ENCODE results near the gene PHACTR4. TPM values are rescaled to one million over a fixed set of nuclear protein-coding genes. Genes with fewer than 3 reads are reported as not detected.
"Not testable (repeated sequence)": the region's sequence is repeated elsewhere in the genome, so short reads cannot be mapped to it uniquely, and the experiment has no call there.

Gene PHACTR4
- total RNA-seq, 1 experiment from 2014 or later = 5.4 TPM

GRCh38 chr1:28364888-28365287 lies 4.7 kb upstream of the PHACTR4 start:
- no peak for DNase-seq (ENCODE audit: low read depth, low spot score)
- in situ Hi-C loops (cut with HindIII; ENCODE audit: low pct_unique_long_range_greater_than_20kb, low sequenced_read_pairs) = no loop called here

DNA sequence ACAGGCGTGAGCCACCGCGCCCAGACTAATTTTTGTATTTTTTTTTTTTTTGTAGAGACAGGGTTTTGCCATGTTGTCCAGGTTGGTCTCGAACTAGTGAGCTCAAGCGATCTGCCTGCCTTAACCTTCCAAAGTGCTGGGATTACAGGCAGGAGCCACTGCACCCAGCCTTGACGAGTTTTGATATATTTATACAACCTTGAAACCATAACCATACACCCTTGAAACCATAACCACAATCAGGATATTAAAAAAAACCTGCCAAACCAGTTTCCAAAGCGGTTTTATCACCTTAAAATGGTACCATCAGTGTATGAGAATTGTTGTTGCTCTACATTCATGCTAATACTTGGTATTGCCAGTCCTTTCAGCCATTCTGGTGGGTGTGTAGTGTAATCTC lies 3.7 kb upstream of the PHACTR4 start:
- in situ Hi-C loops (cut with HindIII; ENCODE audit: low pct_unique_long_range_greater_than_20kb, low sequenced_read_pairs) = no loop called here
- no peak for DNase-seq (ENCODE audit: low read depth, low spot score)

GRCh38 chr1:28368608-28369007 lies 932 bp upstream of the PHACTR4 start:
- in situ Hi-C loops (cut with HindIII; ENCODE audit: low pct_unique_long_range_greater_than_20kb, low sequenced_read_pairs) = not testable (repeated sequence)

GRCh38 chr1:28370239-28371009 lies 884 bp downstream of the PHACTR4 start:
- DNase-seq (ENCODE audit: low read depth, low spot score) = peak; percentile 44
- in situ Hi-C loops (cut with HindIII; ENCODE audit: low pct_unique_long_range_greater_than_20kb, low sequenced_read_pairs) = no loop called here

More at GRCh38 chr1:28368608-28369007, 932 bp upstream of the PHACTR4 start:
- not testable (repeated sequence) for DNase-seq (ENCODE audit: low read depth, low spot score)

DNA sequence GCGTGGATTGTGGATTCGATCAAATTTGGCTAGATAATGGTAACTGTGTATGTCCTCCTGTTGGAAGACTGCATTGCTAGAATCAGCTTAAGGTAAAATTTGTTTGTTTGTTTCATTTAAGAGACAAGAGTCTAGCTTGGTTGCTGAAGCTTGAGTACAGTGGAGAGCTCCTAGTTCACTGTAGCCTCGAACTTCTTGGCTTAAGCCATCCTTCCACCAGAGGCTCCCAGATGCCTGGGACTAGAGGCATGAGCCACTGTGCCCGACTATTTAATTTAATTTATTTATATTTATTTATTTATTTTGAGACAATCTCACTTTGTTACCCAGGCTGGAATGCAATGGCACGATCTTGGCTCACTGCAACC lies 1.5 kb downstream of the PHACTR4 start:
- in situ Hi-C loops (cut with HindIII; ENCODE audit: low pct_unique_long_range_greater_than_20kb, low sequenced_read_pairs) = no loop called here
- DNase-seq (ENCODE audit: low read depth, low spot score) = no peak

DNA sequence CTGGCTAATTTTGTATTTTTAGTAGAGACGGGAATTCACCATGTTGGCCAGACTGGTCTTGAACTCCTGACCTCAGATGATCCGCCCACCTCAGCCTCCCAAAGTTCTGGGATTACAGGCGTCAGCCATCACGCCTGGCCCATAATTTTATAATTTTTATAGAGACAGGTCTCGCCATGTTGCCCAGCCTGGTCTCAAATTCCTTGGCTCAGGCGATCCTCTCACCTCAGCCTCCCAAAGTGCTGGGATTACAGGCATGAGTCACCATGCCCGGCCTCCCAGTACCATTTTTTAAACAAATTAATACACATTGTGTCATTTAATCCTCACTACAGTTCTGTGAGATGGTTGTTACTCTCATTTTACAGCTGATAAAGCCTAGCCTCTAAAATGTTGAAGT lies 3.9 kb downstream of the PHACTR4 start:
- not testable (repeated sequence) for DNase-seq (ENCODE audit: low read depth, low spot score)

DNA sequence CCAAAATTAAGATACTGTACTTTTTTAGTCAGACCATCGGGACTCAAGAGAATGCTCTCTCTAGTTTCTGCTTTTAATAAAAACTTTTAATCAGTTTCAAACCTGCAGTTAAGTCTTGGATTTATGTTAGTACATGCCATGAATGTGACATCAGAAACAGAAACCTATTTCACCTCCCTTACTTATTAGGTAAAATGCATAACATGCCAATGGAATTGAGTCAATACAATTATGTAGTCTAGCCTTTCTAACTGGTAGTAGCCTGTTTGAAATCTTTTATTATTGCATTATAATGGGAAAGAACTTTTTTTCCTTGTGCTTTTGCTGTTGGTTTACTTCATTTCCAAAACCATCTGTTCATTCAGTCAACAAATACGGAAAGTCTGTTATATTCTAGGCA lies 4.8 kb downstream of the PHACTR4 start:
- in situ Hi-C loops (cut with HindIII; ENCODE audit: low pct_unique_long_range_greater_than_20kb, low sequenced_read_pairs) = no loop called here
- no peak for DNase-seq (ENCODE audit: low read depth, low spot score)

More for the DNA sequence above, 3.9 kb downstream of the PHACTR4 start:
- in situ Hi-C loops (cut with HindIII; ENCODE audit: low pct_unique_long_range_greater_than_20kb, low sequenced_read_pairs) = not testable (repeated sequence)

- in situ Hi-C loops (cut with HindIII; ENCODE audit: low pct_unique_long_range_greater_than_20kb, low sequenced_read_pairs); DNase-seq (ENCODE audit: low read depth, low spot score): not testable (repeated sequence)
Observed at GRCh38 chr1:28375598-28375997, 6.1 kb downstream of the PHACTR4 start.

GRCh38 chr1:28376195-28376594 lies 6.7 kb downstream of the PHACTR4 start:
- in situ Hi-C loops (cut with HindIII; ENCODE audit: low pct_unique_long_range_greater_than_20kb, low sequenced_read_pairs); DNase-seq (ENCODE audit: low read depth, low spot score): not testable (repeated sequence)

DNA sequence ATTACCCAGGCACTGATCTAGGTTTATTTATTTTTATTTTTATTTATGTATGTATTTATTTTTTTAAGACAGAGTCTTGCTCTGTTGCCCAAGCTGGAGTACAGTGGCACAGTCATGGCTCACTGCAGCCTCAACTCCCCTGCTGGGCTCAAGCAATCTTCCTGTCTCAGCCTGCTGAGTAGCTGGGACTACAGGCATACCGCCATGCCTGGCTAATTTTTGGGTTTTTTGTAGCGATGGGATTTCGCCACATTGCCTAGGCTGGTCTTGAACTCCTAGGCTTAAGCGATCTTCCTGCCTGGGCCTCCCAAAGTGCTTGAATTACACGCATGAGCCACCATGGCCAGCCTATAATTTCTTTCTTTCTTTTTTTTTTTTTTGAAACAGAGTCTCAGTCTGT lies 9.4 kb downstream of the PHACTR4 start:
- in situ Hi-C loops (cut with HindIII; ENCODE audit: low pct_unique_long_range_greater_than_20kb, low sequenced_read_pairs) = no loop called here
- DNase-seq (ENCODE audit: low read depth, low spot score) = no peak

GRCh38 chr1:28380394-28380793 lies 10.9 kb downstream of the PHACTR4 start:
- in situ Hi-C loops (cut with HindIII; ENCODE audit: low pct_unique_long_range_greater_than_20kb, low sequenced_read_pairs) = no loop called here
- DNase-seq (ENCODE audit: low read depth, low spot score) = no peak

- DNase-seq (ENCODE audit: low read depth, low spot score); in situ Hi-C loops (cut with HindIII; ENCODE audit: low pct_unique_long_range_greater_than_20kb, low sequenced_read_pairs): not testable (repeated sequence)
Observed at GRCh38 chr1:28383785-28384184, 14.2 kb downstream of the PHACTR4 start.

DNA sequence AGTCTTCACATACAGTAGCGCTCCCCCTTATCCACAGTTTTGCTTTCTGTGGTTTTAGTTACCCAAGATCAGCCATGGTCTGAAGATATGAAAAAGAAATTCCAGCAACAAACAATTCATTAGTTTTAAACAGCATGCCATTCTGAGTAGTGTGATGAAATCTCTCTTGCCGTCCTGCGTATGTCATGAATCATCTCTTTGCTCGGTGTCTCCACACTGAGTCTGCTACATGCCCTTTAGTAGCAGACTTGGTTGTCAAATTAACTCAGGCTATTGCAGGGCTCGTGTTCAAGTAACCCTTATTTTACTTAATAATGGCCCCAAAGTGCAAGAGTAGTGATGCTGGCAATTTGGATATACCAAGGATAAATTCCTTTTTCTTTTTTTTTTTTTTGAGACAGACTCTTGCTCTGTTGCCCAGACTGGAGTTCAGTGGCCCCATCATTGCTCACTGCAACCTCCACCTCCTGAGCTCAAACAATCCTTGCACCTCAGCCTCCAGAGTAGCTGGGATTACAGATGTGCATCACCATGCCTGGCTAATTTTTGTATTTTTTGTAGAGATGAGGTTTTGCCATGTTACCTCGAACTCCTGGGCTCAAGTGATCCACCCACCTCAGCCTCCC lies 22.6 kb downstream of the PHACTR4 start:
- in situ Hi-C loops (cut with HindIII; ENCODE audit: low pct_unique_long_range_greater_than_20kb, low sequenced_read_pairs) = no loop called here
- peak; percentile 66 for DNase-seq (ENCODE audit: low read depth, low spot score)

- in situ Hi-C loops (cut with HindIII; ENCODE audit: low pct_unique_long_range_greater_than_20kb, low sequenced_read_pairs) = no loop called here
Observed at GRCh38 chr1:28394136-28394535, 24.6 kb downstream of the PHACTR4 start.

DNA sequence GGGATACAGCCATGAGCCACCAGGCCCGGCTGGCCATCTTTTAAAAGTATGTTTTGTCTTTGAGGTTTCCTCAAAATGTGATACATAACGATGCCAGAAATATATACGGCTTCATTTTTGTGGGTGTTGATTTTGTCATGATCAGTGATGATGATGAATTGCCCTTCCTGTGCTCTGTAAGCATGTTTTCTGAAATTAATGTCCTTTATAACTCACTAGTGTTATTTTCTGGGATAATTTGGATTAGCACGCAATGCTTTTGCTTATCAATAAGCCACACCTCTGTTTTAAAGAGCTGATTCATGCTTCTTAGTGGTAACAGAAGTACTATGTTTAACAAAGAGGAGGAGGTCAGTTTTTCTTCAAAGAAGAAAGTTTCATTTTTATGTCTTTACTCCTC lies 25.6 kb downstream of the PHACTR4 start:
- DNase-seq (ENCODE audit: low read depth, low spot score) = no peak
- in situ Hi-C loops (cut with HindIII; ENCODE audit: low pct_unique_long_range_greater_than_20kb, low sequenced_read_pairs) = no loop called here

More at GRCh38 chr1:28394136-28394535, 24.6 kb downstream of the PHACTR4 start:
- DNase-seq (ENCODE audit: low read depth, low spot score) = no peak

DNA sequence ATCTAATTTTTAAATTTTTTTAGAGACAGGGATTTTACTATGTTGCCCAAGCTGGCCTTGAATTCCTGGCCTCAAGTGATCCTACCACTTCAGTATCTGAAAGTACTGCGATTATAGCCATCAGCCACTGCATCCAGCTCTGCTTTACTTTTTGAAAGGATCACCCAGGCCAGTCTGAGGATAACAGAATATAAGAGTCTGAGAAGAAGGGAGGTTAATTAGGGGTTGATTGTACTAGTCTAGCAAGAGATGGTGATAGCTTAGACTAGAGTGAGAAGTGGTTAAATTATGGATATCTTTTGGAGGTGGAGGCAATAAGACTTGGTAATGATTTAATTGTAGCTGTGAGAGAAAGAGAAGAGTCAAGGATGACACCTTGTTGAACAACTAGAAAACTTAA lies 32.2 kb downstream of the PHACTR4 start:
- DNase-seq (ENCODE audit: low read depth, low spot score) = no peak
- in situ Hi-C loops (cut with HindIII; ENCODE audit: low pct_unique_long_range_greater_than_20kb, low sequenced_read_pairs) = loop anchor here (25.0 kb wide), 1 partner anchor 211 kb away; no protein-coding TSS in a partner anchor

- in situ Hi-C loops (cut with HindIII; ENCODE audit: low pct_unique_long_range_greater_than_20kb, low sequenced_read_pairs) = loop anchor here (25.0 kb wide), 1 partner anchor 203 kb away; no protein-coding TSS in a partner anchor
- no peak for DNase-seq (ENCODE audit: low read depth, low spot score)
Observed at GRCh38 chr1:28409090-28409489, 39.5 kb downstream of the PHACTR4 start.

GRCh38 chr1:28411656-28412055 lies 42.1 kb downstream of the PHACTR4 start:
- in situ Hi-C loops (cut with HindIII; ENCODE audit: low pct_unique_long_range_greater_than_20kb, low sequenced_read_pairs) = loop anchor here (25.0 kb wide), 1 partner anchor 201 kb away; no protein-coding TSS in a partner anchor
- no peak for DNase-seq (ENCODE audit: low read depth, low spot score)

DNA sequence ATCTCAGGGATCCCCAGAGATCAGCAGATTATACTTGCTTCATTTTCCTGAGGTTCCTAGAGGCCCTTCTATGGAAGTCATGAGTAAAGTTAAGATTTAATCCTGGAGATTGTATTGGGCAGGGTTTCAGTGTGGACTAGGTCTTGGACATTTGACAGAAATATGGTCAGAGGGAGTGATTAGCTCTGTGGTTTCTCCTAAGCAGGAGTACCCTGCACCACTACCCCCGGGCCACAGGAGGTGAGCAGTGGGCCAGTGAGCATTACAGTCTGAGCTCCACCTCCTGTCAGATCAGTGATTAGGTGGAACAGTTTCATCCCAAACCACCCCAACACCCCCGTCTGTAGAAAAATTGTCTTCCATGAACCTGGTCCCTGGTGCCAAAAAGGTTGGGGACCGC lies 43.2 kb downstream of the PHACTR4 start:
- in situ Hi-C loops (cut with HindIII; ENCODE audit: low pct_unique_long_range_greater_than_20kb, low sequenced_read_pairs) = loop anchor here (25.0 kb wide), 1 partner anchor 200 kb away; no protein-coding TSS in a partner anchor
- DNase-seq (ENCODE audit: low read depth, low spot score) = peak; percentile 20
